Measurements from ENCODE around the gene EMP1. TPM values are rescaled to one million over a fixed set of nuclear protein-coding genes. Genes with fewer than 3 reads are reported as not detected.

The EMP1 gene
- total RNA-seq, 4 donors from 2014 or later = 231 to 489 (median 258) TPM

GRCh38 chr12:13223941-13224340 lies 27.4 kb downstream of the EMP1 start:
- peaks cover 0 to 5% (median 0%) of the 10 kb centered on the region in 4 donors for H3K9me3 ChIP-seq
- no peak overlapping the region for H3K4me3 ChIP-seq
- DNase-seq (ENCODE audit: low spot score in 2 of 2) = no peak
- H3K27ac ChIP-seq = no peak overlapping the region
- H3K4me1 ChIP-seq = peaks cover 0 to 24% (median 0%) of the 10 kb centered on the region in 4 donors
- peak in 1 of 2 donors; percentile 40 for TF ChIP-seq EP300 (IDR thresholded peaks at IDR 0.05)
- TF ChIP-seq, protein P1, sequence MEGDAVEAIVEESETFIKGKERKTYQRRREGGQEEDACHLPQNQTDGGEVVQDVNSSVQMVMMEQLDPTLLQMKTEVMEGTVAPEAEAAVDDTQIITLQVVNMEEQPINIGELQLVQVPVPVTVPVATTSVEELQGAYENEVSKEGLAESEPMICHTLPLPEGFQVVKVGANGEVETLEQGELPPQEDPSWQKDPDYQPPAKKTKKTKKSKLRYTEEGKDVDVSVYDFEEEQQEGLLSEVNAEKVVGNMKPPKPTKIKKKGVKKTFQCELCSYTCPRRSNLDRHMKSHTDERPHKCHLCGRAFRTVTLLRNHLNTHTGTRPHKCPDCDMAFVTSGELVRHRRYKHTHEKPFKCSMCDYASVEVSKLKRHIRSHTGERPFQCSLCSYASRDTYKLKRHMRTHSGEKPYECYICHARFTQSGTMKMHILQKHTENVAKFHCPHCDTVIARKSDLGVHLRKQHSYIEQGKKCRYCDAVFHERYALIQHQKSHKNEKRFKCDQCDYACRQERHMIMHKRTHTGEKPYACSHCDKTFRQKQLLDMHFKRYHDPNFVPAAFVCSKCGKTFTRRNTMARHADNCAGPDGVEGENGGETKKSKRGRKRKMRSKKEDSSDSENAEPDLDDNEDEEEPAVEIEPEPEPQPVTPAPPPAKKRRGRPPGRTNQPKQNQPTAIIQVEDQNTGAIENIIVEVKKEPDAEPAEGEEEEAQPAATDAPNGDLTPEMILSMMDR (IDR thresholded peaks at IDR 0.05) = no peak
- peaks cover 0 to 10% (median 0%) of the 10 kb centered on the region in 3 donors for H3K36me3 ChIP-seq
- WGBS, 2 donors = 43 to 54% methylated on average over 3 of the region's 3 CpGs
- no peaks in the 10 kb centered on the region for H3K27me3 ChIP-seq

DNA sequence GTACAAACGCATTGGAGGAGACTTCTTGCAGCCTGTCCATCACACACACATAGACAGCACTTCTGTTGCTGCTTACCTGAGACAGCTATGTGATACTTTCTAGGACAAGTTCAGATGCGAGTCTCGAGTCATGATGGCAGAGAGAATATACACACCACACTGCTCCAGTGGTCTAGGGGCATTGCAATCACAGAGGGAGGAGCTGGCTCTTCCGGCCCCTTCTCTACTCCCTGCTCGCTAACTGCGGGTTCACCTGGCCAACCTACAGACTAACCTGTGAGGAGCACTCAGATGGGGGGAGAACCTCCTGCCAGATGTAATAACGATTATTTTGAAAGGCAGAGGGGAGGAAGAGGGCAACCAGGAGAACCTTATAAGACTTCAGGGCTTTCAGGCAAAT lies 30.7 kb downstream of the EMP1 start:
- DNase-seq (ENCODE audit: low spot score in 2 of 2) = no peak
- Histone ChIP-seq H3K9me3 (no peaks in the 10 kb centered on the region), H3K27ac (no peak overlapping the region), H3K36me3 (no peaks in the 10 kb centered on the region), H3K4me3 (no peak overlapping the region), H3K4me1 (peaks cover 0 to 26% (median 0%) of the 10 kb centered on the region in 4 donors), H3K27me3 (no peaks in the 10 kb centered on the region)
- TF ChIP-seq, protein P1 (IDR thresholded peaks at IDR 0.05) = no peak
- TF ChIP-seq EP300 (IDR thresholded peaks at IDR 0.05) = no peak
- 73 to 80% methylated on average over 7 of the region's 7 CpGs for WGBS, 2 donors

GRCh38 chr12:13228579-13228978 lies 32.1 kb downstream of the EMP1 start:
- no peak for DNase-seq (ENCODE audit: low spot score in 2 of 2)
- peaks cover 0 to 15% (median 0%) of the 10 kb centered on the region in 4 donors for H3K4me1 ChIP-seq
- WGBS, 2 donors = 78 to 83% methylated on average over 7 of the region's 7 CpGs
- no peaks in the 10 kb centered on the region for H3K9me3 ChIP-seq
- no peak overlapping the region for H3K4me3 ChIP-seq
- no peaks in the 10 kb centered on the region for H3K36me3 ChIP-seq
- H3K27me3 ChIP-seq = no peaks in the 10 kb centered on the region
- H3K27ac ChIP-seq = no peak overlapping the region
- TF ChIP-seq POLR2A (IDR thresholded peaks at IDR 0.05) = no peak
- TF ChIP-seq, protein P1 (IDR thresholded peaks at IDR 0.05) = no peak
- TF ChIP-seq EP300 (IDR thresholded peaks at IDR 0.05) = no peak

DNA sequence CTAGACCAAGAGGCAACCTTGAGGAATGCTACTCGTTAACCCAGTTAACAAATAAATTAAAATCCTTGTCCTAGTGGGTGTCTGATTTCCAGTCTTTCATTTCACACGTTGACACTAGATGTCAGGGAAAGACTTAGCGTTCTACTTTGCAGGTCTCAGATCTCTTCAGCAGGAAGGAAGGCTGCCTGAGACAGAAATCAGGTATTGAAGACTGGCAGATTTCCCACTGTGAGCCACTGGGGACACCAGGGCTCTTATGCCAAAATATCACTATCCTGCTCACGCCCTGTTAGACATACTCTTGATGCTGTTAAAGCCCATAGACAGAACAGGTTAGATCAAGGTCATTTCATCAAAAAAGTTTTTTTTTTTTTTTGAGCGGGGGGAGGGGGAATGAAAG lies 33.0 kb downstream of the EMP1 start:
- H3K9me3 ChIP-seq = no peaks in the 10 kb centered on the region
- no peak overlapping the region for H3K4me3 ChIP-seq
- WGBS, 2 donors = 70 to 72% methylated on average over 5 of the region's 5 CpGs
- no peaks in the 10 kb centered on the region for H3K27me3 ChIP-seq
- DNase-seq (ENCODE audit: low spot score in 2 of 2) = no peak
- H3K4me1 ChIP-seq = peaks cover 0 to 7% (median 0%) of the 10 kb centered on the region in 4 donors
- no peaks in the 10 kb centered on the region for H3K36me3 ChIP-seq
- H3K27ac ChIP-seq = no peak overlapping the region
- TF ChIP-seq, protein P1 (IDR thresholded peaks at IDR 0.05) = no peak
- no peak for TF ChIP-seq EP300 (IDR thresholded peaks at IDR 0.05)
- no peak for TF ChIP-seq POLR2A (IDR thresholded peaks at IDR 0.05)

GRCh38 chr12:13230500-13230899 lies 34.0 kb downstream of the EMP1 start:
- Histone ChIP-seq H3K27ac (no peak overlapping the region), H3K27me3 (no peaks in the 10 kb centered on the region), H3K36me3 (no peaks in the 10 kb centered on the region), H3K9me3 (no peaks in the 10 kb centered on the region), H3K4me1 (peaks cover 0 to 7% (median 0%) of the 10 kb centered on the region in 4 donors), H3K4me3 (no peak overlapping the region)
- peak in 1 of 2 donors; percentile 60 for TF ChIP-seq EP300 (IDR thresholded peaks at IDR 0.05)
- TF ChIP-seq POLR2A (IDR thresholded peaks at IDR 0.05) = no peak
- TF ChIP-seq, protein P1 (IDR thresholded peaks at IDR 0.05) = no peak
- 46 to 54% methylated on average over 5 of the region's 5 CpGs for WGBS, 2 donors
- DNase-seq (ENCODE audit: low spot score in 2 of 2) = peak in 1 of 2 donors; percentile 33

Measured in tibial nerve (tissue), 4 donors.